Adipocyte (in vitro differentiated cells): ENCODE data around the gene RFT1.

ENCODE experiments used
- DNase-seq: peaks from one replicate; pipeline ENCODE4 v3.0.0-alpha.2; 2015; ENCODE audit warnings: low read depth
- H3K27me3 ChIP-seq: replicated peaks from 2 replicates; pipeline ENCODE4 v1.7.0; 2013; ENCODE audit warnings: mild to moderate bottlenecking, low read length, moderate library complexity; ENCODE audit not compliant: control insufficient read depth, insufficient read depth
- H3K36me3 ChIP-seq: 2 replicates; pipeline ENCODE4 v1.7.0; 2013; ENCODE audit warnings: low read length, mild to moderate bottlenecking, moderate library complexity; ENCODE audit not compliant: control insufficient read depth, insufficient read depth, severe bottlenecking
- H3K4me1 ChIP-seq: 2 replicates; pipeline ENCODE4 v1.7.0; 2013; ENCODE audit warnings: mild to moderate bottlenecking, low read length, moderate library complexity; ENCODE audit not compliant: control insufficient read depth, insufficient read depth
- H3K4me3 ChIP-seq: 2 replicates; pipeline ENCODE4 v1.7.0; 2013; ENCODE audit warnings: mild to moderate bottlenecking, low read length, moderate library complexity
- H3K9ac ChIP-seq: 2 replicates; pipeline ENCODE4 v1.7.0; 2013; ENCODE audit warnings: mild to moderate bottlenecking, low read length, moderate library complexity
- H3K9me3 ChIP-seq: 2 replicates; pipeline ENCODE4 v1.7.0; 2013; ENCODE audit warnings: mild to moderate bottlenecking, low read length, moderate library complexity; ENCODE audit not compliant: control insufficient read depth

The RFT1 gene

DNA sequence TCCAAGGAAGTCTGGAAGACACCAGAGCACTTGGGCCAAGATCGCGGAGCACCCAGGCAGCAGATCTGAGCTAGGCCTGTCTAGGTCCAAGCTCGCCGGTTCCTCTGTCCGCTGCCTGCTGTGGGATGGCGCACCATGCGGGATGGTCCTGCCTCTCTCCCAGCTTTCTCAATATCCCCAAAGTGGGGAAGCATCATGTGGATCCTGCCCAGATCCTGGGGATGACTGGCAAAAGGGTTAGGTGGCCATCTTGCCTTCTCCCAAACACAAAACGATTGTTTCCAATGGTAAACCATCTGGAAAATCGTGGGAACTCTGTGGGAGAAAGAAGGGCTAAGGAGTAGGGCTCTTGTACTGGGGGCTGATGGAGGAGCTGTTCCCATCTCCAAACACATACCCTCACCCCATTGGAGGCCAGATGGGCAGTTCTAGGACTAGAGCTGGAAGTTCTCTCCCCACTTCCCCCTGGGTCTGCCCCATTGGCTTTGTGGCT, 39.6 kb upstream of the RFT1 start:
- H3K9me3 ChIP-seq, result no peaks in the 10 kb centered on the region
- H3K4me3 ChIP-seq, result no peak overlapping the region
- no peak overlapping the region for H3K9ac ChIP-seq
- H3K36me3 ChIP-seq, result peaks cover 7% of the 10 kb centered on the region
- no peak for DNase-seq
- H3K4me1 ChIP-seq, result peaks cover 12% of the 10 kb centered on the region
- H3K27me3 ChIP-seq, result no peaks in the 10 kb centered on the region

DNA sequence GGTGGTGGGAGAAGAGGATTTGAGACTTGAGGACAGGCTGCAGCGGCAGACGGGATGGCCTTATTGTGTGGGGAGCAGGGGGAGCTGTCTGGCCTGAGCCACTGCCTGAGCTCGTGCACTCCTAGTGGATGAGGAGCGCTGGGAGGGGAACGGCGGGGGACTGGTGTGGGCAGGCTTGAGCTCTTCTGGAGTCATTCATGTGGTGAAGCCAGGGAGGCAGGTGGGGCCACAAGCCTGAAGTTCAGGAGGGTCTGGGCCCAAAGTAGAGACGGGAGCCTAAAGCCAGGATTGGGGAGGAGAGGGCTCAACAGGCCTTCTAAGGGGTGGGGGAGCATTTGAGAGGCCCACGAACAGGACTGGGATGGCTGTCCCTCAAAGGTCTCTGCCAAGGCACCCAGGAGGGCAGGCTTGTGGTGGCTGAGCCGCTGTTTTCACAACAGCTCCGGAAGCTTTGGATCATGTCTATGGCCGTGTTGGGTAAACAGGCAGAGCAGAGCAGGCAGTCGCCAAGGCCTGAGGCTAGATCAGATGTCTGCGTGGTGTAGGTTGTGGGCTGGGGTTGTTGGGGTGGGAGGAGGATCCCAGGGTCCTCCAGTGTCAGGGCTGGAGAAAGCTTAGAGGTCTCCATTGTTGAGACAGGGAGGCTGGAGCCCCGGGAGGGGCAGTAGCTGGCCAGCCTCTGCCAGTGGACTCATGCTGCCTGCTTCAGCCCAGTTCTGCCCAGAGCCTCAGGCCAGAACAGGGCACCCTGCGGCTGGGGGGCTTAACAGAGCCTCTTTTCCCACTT, 39.0 kb upstream of the RFT1 start:
- Histone ChIP-seq H3K4me3 (no peak overlapping the region), H3K27me3 (no peaks in the 10 kb centered on the region), H3K9ac (no peak overlapping the region), H3K4me1 (peaks cover 12% of the 10 kb centered on the region), H3K9me3 (no peaks in the 10 kb centered on the region), H3K36me3 (peaks cover 7% of the 10 kb centered on the region)
- DNase-seq, result no peak

DNA sequence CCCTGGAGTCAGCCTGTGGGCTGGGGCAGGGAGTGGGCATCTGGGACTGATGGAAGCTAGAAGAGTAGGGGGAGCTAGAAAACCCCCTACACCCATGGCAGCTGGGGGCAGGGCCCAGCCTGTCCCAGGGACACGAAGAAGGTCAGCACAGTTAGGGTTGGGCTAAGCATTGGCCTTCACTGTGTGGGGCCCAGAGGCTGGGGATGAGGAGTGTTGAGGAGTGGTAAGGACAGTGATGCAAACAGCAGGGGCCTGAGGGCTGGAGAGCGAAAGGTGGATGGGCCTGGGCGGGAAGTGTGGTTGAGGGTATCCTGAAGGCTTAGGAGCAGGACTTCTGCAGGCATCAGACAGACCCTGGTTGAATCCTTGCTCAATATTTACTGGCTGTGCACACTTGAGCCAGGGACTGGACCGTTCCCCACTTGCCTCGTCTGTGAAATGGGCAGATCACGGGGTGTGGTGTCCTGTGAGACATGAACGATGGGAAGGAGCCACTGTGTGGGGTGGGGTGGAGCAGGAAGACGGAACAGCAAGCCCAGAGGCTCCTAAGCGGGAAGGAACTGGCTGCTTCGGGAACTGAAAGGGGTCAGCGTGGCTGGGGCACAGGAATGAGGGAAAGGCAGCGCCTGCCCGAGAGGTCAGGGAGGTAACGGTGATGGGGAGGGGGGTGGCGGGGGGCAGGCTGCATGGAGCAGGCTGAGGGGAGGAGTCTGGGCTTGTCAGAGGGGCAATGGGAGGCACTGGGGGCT, 38.1 kb upstream of the RFT1 start:
- Histone ChIP-seq H3K9me3 (no peaks in the 10 kb centered on the region), H3K27me3 (no peaks in the 10 kb centered on the region), H3K9ac (no peak overlapping the region), H3K36me3 (no peaks in the 10 kb centered on the region), H3K4me1 (peaks cover 17% of the 10 kb centered on the region), H3K4me3 (no peak overlapping the region)
- no peak for DNase-seq

DNA sequence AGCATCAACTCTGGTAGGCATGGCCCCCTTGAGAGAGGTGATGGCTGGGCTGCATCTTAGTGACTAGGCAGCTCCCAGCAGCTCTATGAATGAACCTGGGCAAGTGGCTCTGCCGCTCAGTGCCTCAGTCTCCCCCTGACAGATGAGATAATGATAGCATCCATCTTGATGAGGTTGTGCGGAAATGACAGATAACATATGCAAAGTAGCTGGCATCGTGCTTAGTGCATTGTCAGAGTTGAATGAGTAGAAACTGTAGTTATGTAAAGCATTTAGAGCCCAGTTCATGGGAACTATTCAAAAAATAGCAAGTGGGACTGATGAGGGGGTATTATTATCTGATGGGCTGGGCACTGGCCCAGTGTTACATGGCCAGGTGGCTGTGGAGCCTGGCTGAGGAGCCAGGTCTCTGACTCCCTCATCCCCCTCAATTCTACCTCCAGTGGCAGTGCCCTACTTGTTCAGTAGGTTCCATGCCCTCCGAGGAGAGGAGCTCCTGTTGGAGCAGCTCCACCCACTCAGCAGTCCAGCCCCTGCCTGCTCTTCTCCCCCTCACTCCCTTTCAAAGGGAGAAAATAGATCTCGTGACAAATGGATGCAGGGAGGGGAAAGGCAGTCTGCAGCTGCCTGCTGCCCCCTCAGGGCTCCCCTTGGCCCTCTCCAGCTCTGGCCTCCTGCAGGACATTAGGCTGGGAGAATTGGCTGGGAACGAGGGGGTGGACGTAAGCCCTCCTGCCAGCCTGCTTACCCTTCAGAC, 37.4 kb upstream of the RFT1 start:
- Histone ChIP-seq H3K4me1 (peaks cover 24% of the 10 kb centered on the region), H3K36me3 (no peaks in the 10 kb centered on the region)
- DNase-seq, result no peak

DNA sequence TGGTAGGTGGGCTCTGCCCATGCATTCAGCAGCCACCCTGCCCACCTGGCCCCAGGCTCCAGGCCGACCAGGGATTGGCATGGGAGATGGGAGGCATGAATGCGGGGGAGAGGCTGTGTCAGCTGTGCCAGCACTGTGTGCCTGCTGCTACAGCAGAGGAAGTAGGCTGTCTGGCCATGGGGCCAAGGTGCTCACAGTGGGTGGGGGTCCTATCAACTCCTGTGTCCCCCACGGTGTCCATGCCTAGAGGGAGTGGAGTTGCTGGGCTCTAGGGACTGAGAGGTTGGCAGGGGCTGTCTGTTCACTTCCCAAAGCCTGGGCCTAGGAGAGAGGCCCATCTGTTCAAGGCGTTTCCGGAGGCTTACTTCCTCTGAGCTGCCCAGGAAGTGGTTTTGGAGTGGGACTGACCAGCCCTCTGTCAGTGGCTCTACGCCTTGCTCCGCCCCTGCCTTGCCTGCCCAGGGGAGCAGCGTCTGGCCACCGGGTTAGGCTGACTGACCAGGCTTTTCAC, 36.6 kb upstream of the RFT1 start:
- Histone ChIP-seq H3K36me3 (no peaks in the 10 kb centered on the region), H3K27me3 (no peaks in the 10 kb centered on the region), H3K9me3 (no peaks in the 10 kb centered on the region), H3K9ac (peak overlapping the region; percentile 36), H3K4me1 (peaks cover 28% of the 10 kb centered on the region), H3K4me3 (no peak overlapping the region)
- DNase-seq, result peak; percentile 41

More for the DNA sequence above, 37.4 kb upstream of the RFT1 start:
- Histone ChIP-seq H3K9me3 (no peaks in the 10 kb centered on the region), H3K27me3 (no peaks in the 10 kb centered on the region), H3K9ac (no peak overlapping the region), H3K4me3 (no peak overlapping the region)

DNA sequence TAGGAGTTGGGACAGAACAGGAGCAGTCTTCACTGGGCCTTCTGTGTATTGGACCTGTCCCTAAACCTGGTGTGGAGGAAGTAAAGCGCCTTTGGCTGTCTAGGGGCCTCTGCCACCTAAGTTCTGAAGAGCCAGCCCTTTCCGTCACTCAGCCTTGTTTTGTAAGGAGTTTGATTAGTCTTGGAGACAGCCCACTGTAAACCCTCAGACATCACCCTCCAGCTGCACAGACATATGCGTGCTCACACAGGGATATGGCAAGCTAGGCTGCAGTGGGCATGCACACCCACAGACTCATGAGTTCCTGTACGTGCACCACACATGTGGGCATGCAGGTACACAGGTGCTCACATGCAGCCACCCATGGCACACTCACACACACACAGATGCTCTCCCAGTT, 36.0 kb upstream of the RFT1 start:
- no peak for DNase-seq
- H3K9ac ChIP-seq, result no peak overlapping the region
- H3K9me3 ChIP-seq, result no peaks in the 10 kb centered on the region
- H3K4me3 ChIP-seq, result no peak overlapping the region
- no peaks in the 10 kb centered on the region for H3K27me3 ChIP-seq
- peaks cover 28% of the 10 kb centered on the region for H3K4me1 ChIP-seq
- no peaks in the 10 kb centered on the region for H3K36me3 ChIP-seq

DNA sequence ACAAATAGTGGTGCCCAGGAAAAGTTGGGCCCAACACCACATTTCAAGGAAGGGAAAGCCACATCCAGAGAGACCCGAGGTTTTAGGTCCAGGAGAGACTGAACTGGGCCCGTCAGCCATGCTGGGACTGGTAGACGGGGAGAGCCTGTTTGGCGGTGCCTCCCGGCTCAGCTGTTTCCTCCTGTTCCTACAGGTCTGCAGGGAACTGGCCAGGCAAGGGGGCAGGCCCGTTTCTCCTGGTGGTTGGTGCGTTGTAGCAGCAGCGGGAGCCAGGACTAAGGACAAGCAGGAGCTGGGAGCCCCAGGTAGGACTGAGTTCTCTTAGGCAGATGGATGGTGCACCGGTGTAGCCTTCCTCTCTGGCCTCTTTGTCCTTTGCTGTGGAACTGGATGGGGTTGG, 34.7 kb upstream of the RFT1 start:
- no peak overlapping the region for H3K4me3 ChIP-seq
- H3K36me3 ChIP-seq, result no peaks in the 10 kb centered on the region
- no peak overlapping the region for H3K9ac ChIP-seq
- H3K27me3 ChIP-seq, result no peaks in the 10 kb centered on the region
- H3K9me3 ChIP-seq, result no peaks in the 10 kb centered on the region
- peaks cover 34% of the 10 kb centered on the region for H3K4me1 ChIP-seq
- DNase-seq, result no peak

DNA sequence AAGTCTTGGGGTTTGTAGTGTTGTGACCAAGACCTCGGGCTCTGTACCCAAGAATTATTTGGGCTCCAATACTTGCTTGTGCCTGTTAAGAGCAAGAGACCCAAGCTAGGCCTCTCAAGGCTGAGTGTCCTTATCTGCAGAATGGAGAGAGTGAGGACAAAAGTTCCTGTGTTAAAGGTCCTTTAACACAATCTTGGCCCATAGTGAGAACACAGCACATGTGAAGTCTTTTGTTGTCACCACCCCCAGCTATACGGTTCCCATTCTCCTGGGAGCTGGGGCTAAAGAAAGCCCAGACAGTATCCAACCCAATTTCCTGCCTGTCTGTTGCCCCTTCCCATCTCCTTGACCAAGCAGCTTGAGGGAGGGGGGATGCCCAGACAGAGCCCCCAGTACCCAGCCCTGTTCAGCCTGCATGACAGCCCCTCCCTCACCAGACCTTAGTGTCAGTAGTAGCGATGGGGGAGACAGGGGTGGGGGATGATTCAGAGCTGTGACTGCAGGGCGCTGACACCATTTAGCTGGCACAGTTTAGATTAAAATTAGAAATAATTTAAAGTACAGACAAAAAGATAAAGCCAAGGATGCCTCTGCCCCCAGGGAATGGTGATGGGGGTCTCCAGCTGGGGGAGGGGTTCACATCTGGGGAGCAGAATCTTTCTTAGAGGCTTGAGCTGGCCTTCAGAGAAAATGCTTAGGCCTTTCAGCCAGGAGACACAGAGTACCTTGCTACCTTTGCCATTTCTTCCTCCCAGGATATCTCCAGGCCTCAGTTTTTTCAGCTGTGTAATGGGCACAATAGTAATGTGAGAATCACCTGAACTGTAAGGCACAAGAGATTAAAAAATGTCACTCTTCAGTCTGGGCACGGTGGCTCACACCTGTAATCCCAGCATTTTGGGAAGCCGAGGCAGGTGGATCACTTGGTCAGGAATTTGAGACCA, 33.5 kb upstream of the RFT1 start:
- peaks cover 46% of the 10 kb centered on the region for H3K4me1 ChIP-seq
- no peaks in the 10 kb centered on the region for H3K27me3 ChIP-seq
- peak overlapping the region; percentile 75 for H3K9ac ChIP-seq
- peak; percentile 12 for DNase-seq
- peak overlapping the region; percentile 89 for H3K4me3 ChIP-seq
- H3K36me3 ChIP-seq, result no peaks in the 10 kb centered on the region
- H3K9me3 ChIP-seq, result no peaks in the 10 kb centered on the region

DNA sequence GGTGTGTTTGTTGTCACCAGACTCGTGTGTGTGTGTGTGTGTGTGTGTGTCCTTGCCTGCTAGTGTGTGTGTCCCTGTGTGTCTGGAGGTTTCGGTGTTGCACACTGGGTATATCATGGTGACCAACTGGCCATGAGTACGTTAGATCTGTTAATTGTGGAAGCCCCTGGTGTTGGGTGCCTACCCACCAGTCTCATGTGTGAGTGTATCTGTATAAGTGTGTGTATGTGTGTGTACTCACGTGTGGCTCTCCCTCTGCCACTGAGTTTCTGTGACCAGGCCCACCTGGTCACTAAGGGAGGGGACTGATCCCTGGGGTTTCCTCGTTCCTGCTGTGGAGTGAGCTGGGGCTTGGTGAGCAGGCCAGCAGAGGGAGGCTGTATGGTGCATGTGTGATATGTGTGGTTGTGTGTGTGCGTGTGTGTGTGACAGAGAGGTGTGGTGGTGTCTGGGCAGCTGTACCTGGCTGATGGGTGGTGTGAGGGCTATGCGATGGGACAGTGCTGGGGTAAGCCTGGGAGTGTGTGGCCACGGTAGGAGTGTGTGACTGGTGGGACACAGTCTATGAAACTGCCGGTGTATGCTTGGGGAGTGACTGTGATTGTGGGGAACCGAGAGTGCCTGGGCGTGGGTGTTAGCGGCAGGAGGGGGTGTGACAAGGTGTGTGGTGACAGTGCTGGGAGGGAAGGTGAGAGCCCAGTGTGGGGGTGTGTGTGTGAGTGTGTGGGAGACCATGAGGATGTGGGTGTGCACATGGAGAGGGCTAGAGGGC, 32.6 kb upstream of the RFT1 start:
- Histone ChIP-seq H3K9ac (peak overlapping the region; percentile 75), H3K27me3 (peaks cover 7% of the 10 kb centered on the region), H3K4me1 (peaks cover 46% of the 10 kb centered on the region), H3K36me3 (no peaks in the 10 kb centered on the region), H3K9me3 (no peaks in the 10 kb centered on the region), H3K4me3 (peak overlapping the region; percentile 89)
- no peak for DNase-seq
